ENCODE results near the gene CCDC33. TPM values are rescaled to one million over a fixed set of nuclear protein-coding genes. Genes with fewer than 3 reads are reported as not detected.

CCDC33 gene
- polyA plus RNA-seq, 1 of the 3 experiments (the other 2 are of a cell fraction) = 4.0 TPM

DNA sequence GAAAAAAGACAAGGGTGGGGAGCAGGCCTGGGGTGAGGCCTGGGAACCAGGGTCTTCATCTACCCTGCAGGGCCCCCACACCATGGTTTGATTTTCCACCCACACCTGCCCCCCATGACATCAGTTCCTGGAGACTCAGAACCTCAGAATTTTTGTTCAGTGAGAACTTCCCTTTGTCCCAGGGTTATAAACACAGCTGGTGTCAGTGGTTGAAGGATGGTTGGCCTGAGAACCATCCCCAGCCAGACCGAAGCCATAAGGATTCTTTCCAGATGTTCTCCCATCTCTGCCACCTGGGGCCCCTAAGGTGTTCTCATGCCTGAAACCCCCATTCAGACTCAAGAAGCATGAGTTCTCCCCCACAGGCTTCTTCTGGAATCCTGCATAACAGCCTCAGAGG is 16.6 kb downstream of the CCDC33 start:
- H2AFZ ChIP-seq (ENCODE audit: low read depth) = no peak overlapping the region
- CTCF ChIA-PET = interaction anchor here (1.3 to 4.6 kb wide), 3 partner anchors 11 to 125 kb away, joined by 3 to 17 read pairs (median 5); no protein-coding TSS in a partner anchor
- H3K36me3 ChIP-seq (replicated peaks in 1 of 2; ENCODE audit: control insufficient read depth in 1 of 2, insufficient read depth in 2 of 2, low read length in 1 of 2) = no peaks in the 10 kb centered on the region
- no peaks in the 10 kb centered on the region for H3K27me3 ChIP-seq (ENCODE audit: insufficient read depth)
- POLR2A ChIA-PET = interaction anchor here (1.1 kb wide), 1 partner anchor 38 kb away, joined by 4 read pairs; no protein-coding TSS in a partner anchor
- 87% methylated on average over 1 of the region's 1 CpG for WGBS (ENCODE audit: low lambda C conversion rate)
- peak overlapping the region in 1 of 2 experiments; percentile 94; a peak in 2 of 4 replicates for H3K27ac ChIP-seq (ENCODE audit: low read depth in 2 of 2, low read length in 1 of 2)
- H3K9ac ChIP-seq = no peak overlapping the region
- H3K4me1 ChIP-seq (ENCODE audit: control insufficient read depth in 1 of 2, insufficient read depth in 2 of 2, low read depth in 1 of 2, low read length in 1 of 2) = peaks cover 6 to 44% of the 10 kb centered on the region in 2 experiments; a peak in 3 of 4 replicates
- no peak overlapping the region for H3K4me2 ChIP-seq
- TF ChIP-seq, protein P1, sequence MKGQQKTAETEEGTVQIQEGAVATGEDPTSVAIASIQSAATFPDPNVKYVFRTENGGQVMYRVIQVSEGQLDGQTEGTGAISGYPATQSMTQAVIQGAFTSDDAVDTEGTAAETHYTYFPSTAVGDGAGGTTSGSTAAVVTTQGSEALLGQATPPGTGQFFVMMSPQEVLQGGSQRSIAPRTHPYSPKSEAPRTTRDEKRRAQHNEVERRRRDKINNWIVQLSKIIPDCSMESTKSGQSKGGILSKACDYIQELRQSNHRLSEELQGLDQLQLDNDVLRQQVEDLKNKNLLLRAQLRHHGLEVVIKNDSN (IDR thresholded peaks at IDR 0.05; ENCODE audit: borderline replicate concordance, low read depth) = no peak
- no peak for TF ChIP-seq RCOR1 (IDR thresholded peaks at IDR 0.05; ENCODE audit: low read length)
- no peak for TF ChIP-seq RXRA (IDR thresholded peaks at IDR 0.05; ENCODE audit: borderline replicate concordance, low read depth)
- no peak for TF ChIP-seq YY1 (IDR thresholded peaks at IDR 0.05; ENCODE audit: low read depth)
- no peak for TF ChIP-seq FOSL2 (IDR thresholded peaks at IDR 0.05; ENCODE audit: borderline replicate concordance, low read depth)
- no peak for TF ChIP-seq FOXM1 (IDR thresholded peaks at IDR 0.05; ENCODE audit: low read depth)
- TF ChIP-seq CHD2 (IDR thresholded peaks at IDR 0.05; ENCODE audit: low read length, partially characterized antibody) = no peak
- TF ChIP-seq, protein P2, sequence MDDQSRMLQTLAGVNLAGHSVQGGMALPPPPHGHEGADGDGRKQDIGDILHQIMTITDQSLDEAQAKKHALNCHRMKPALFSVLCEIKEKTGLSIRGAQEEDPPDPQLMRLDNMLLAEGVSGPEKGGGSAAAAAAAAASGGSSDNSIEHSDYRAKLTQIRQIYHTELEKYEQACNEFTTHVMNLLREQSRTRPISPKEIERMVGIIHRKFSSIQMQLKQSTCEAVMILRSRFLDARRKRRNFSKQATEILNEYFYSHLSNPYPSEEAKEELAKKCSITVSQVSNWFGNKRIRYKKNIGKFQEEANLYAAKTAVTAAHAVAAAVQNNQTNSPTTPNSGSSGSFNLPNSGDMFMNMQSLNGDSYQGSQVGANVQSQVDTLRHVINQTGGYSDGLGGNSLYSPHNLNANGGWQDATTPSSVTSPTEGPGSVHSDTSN (IDR thresholded peaks at IDR 0.05) = no peak
- TF ChIP-seq FOXJ3 (CRISPR knock-in tag; IDR thresholded peaks at IDR 0.05) = no peak
- no peak for TF ChIP-seq SIN3A (IDR thresholded peaks at IDR 0.05; ENCODE audit: borderline replicate concordance, low read depth, low read length)
- no peak for TF ChIP-seq EZH2phosphoT487 (IDR thresholded peaks at IDR 0.05; ENCODE audit: borderline replicate concordance, low read depth)
- no peak for TF ChIP-seq TCF12 (IDR thresholded peaks at IDR 0.05)
- no peak for TF ChIP-seq GABPA (IDR thresholded peaks at IDR 0.05; ENCODE audit: low read depth)
- no peak for TF ChIP-seq JUND (IDR thresholded peaks at IDR 0.05)
- no peak for TF ChIP-seq TEAD4 (IDR thresholded peaks at IDR 0.05; ENCODE audit: borderline replicate concordance, insufficient read depth)
- TF ChIP-seq RFX5 (IDR thresholded peaks at IDR 0.05; ENCODE audit: low read length) = no peak
- TF ChIP-seq, protein P3, sequence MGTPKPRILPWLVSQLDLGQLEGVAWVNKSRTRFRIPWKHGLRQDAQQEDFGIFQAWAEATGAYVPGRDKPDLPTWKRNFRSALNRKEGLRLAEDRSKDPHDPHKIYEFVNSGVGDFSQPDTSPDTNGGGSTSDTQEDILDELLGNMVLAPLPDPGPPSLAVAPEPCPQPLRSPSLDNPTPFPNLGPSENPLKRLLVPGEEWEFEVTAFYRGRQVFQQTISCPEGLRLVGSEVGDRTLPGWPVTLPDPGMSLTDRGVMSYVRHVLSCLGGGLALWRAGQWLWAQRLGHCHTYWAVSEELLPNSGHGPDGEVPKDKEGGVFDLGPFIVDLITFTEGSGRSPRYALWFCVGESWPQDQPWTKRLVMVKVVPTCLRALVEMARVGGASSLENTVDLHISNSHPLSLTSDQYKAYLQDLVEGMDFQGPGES (IDR thresholded peaks at IDR 0.05; ENCODE audit: low read depth, low read length) = no peak
- TF ChIP-seq, protein P4, sequence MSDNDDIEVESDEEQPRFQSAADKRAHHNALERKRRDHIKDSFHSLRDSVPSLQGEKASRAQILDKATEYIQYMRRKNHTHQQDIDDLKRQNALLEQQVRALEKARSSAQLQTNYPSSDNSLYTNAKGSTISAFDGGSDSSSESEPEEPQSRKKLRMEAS (IDR thresholded peaks at IDR 0.05; ENCODE audit: low read depth) = no peak
- TF ChIP-seq, protein P5, sequence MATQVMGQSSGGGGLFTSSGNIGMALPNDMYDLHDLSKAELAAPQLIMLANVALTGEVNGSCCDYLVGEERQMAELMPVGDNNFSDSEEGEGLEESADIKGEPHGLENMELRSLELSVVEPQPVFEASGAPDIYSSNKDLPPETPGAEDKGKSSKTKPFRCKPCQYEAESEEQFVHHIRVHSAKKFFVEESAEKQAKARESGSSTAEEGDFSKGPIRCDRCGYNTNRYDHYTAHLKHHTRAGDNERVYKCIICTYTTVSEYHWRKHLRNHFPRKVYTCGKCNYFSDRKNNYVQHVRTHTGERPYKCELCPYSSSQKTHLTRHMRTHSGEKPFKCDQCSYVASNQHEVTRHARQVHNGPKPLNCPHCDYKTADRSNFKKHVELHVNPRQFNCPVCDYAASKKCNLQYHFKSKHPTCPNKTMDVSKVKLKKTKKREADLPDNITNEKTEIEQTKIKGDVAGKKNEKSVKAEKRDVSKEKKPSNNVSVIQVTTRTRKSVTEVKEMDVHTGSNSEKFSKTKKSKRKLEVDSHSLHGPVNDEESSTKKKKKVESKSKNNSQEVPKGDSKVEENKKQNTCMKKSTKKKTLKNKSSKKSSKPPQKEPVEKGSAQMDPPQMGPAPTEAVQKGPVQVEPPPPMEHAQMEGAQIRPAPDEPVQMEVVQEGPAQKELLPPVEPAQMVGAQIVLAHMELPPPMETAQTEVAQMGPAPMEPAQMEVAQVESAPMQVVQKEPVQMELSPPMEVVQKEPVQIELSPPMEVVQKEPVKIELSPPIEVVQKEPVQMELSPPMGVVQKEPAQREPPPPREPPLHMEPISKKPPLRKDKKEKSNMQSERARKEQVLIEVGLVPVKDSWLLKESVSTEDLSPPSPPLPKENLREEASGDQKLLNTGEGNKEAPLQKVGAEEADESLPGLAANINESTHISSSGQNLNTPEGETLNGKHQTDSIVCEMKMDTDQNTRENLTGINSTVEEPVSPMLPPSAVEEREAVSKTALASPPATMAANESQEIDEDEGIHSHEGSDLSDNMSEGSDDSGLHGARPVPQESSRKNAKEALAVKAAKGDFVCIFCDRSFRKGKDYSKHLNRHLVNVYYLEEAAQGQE (IDR thresholded peaks at IDR 0.05; ENCODE audit: low read depth, low read length) = no peak
- H3F3A ChIP-seq (replicated peaks; ENCODE audit: insufficient read depth) = no peaks in the 10 kb centered on the region
- no peak overlapping the region for H3K4me3 ChIP-seq (ENCODE audit: low read depth in 2 of 2, low read length in 1 of 2)
- no peaks in the 10 kb centered on the region for H4K20me1 ChIP-seq (ENCODE audit: insufficient read depth)
- no peak for DNase-seq
- no peaks in the 10 kb centered on the region for H3K9me3 ChIP-seq
- no peaks in the 10 kb centered on the region for H3K79me2 ChIP-seq (ENCODE audit: insufficient read depth)
- no peaks in the 10 kb centered on the region for H3K9me2 ChIP-seq
